GM23338 (cell line): ENCODE results near the gene CD1D.

Experiments used
- CREB1 ChIP-seq: fragments of 250-450 bp; sonication (Bioruptor Pico); IDR thresholded peaks from 2 replicates; pipeline ENCODE4 v1.5.0; 2020; ENCODE audit warnings: low read depth, mild to moderate bottlenecking, moderate library complexity
- EZH2 ChIP-seq: fragments of 200-600 bp; sonication (generic); IDR thresholded peaks from one replicate; pipeline ENCODE4 v1.8.0; 2017; ENCODE audit warnings: antibody characterized with exemption, mild to moderate bottlenecking, low read depth; ENCODE audit not compliant: unreplicated experiment
- EZH2phosphoT487 ChIP-seq: fragments of 200-600 bp; sonication (generic); IDR thresholded peaks from one replicate; pipeline ENCODE4 v1.8.1; 2018; ENCODE audit warnings: antibody characterized with exemption; ENCODE audit not compliant: unreplicated experiment
- POLR2AphosphoS5 ChIP-seq: IDR thresholded peaks from 2 replicates; pipeline ENCODE4 v1.6.1; 2016; ENCODE audit warnings: antibody characterized with exemption, low read depth
- TF ChIP-seq, protein P1 (sequence below), 2 experiments: fragments of 200-600 bp in 1 of 2; sonication (generic) in 1 of 2; conservative IDR thresholded peaks; 2 replicates each; pipeline versions ENCODE4 v1.5.1 to v1.6.1; 2016 to 2017; ENCODE audit warnings: antibody characterized with exemption in 2 of 2, low read depth in 2 of 2, mild to moderate bottlenecking in 2 of 2, moderate library complexity in 1 of 2
- TF ChIP-seq, protein P2 (sequence below): IDR thresholded peaks from 2 replicates; pipeline ENCODE4 v1.6.1; 2016; ENCODE audit warnings: antibody characterized with exemption

DNA sequence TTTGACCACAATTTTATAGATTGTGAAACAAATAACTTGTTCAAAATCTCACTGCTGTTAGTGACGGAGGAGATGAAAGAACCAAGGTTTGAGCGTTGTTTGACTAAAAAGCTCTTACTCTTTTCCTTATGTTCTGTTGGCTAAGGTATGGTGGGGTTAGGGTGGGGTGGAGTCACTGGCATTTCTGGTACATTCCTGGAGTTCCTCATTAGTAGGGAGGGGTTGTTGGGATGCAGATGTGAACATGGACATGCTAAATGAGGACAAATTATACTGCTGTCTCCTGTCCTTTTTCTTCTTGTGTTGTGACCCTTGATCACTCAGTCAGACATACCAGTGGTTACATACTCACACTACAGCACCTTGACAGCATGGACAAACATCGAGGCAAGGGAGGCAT lies 26.2 kb upstream of the CD1D start:
- TF ChIP-seq CREB1 (CRISPR knock-in tag) (no peak), EZH2 (no peak), POLR2AphosphoS5 (no peak), EZH2phosphoT487 (no peak)
- TF ChIP-seq, protein P1, sequence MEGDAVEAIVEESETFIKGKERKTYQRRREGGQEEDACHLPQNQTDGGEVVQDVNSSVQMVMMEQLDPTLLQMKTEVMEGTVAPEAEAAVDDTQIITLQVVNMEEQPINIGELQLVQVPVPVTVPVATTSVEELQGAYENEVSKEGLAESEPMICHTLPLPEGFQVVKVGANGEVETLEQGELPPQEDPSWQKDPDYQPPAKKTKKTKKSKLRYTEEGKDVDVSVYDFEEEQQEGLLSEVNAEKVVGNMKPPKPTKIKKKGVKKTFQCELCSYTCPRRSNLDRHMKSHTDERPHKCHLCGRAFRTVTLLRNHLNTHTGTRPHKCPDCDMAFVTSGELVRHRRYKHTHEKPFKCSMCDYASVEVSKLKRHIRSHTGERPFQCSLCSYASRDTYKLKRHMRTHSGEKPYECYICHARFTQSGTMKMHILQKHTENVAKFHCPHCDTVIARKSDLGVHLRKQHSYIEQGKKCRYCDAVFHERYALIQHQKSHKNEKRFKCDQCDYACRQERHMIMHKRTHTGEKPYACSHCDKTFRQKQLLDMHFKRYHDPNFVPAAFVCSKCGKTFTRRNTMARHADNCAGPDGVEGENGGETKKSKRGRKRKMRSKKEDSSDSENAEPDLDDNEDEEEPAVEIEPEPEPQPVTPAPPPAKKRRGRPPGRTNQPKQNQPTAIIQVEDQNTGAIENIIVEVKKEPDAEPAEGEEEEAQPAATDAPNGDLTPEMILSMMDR (conservative IDR thresholded peaks at IDR 0.05; ENCODE audit: low read depth in 2 of 2), result no peak
- TF ChIP-seq, protein P2, sequence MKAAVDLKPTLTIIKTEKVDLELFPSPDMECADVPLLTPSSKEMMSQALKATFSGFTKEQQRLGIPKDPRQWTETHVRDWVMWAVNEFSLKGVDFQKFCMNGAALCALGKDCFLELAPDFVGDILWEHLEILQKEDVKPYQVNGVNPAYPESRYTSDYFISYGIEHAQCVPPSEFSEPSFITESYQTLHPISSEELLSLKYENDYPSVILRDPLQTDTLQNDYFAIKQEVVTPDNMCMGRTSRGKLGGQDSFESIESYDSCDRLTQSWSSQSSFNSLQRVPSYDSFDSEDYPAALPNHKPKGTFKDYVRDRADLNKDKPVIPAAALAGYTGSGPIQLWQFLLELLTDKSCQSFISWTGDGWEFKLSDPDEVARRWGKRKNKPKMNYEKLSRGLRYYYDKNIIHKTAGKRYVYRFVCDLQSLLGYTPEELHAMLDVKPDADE, result no peak
